SK-N-MC (cell line): ENCODE results near the gene ORM1.

ENCODE experiments used
- EZH2 ChIP-seq: fragments of 200-600 bp; sonication (generic); IDR thresholded peaks from one replicate; pipeline ENCODE4 v1.6.1; 2017; ENCODE audit warnings: antibody characterized with exemption
- POLR2AphosphoS5 ChIP-seq: IDR thresholded peaks from 2 replicates; pipeline ENCODE4 v1.6.1; 2012; ENCODE audit warnings: mild to moderate bottlenecking, low read depth, low read length, borderline replicate concordance

- TF ChIP-seq EZH2 (no peak), POLR2AphosphoS5 (no peak)
Observed at GRCh38 chr9:114327749-114328148, 4.9 kb downstream of the ORM1 start.
